Liver (tissue), 3 donors: ENCODE results near the gene MAP2K7.

Experiments
- CTCF ChIP-seq: fragments of 150-350 bp; IDR thresholded peaks from 2 replicates; pipeline ENCODE4 v1.5.1; 2017; ENCODE audit warnings: improper control_type of control experiment, low read depth, low read length; ENCODE audit not compliant: missing input control
- GABPA ChIP-seq, 2 donors: IDR thresholded peaks in 1 of 2; conservative IDR thresholded peaks in 1 of 2; 2 replicates each; pipeline ENCODE4 v1.6.1; 2016; ENCODE audit warnings: antibody characterized with exemption in 2 of 2, mild to moderate bottlenecking in 1 of 2, moderate library complexity in 1 of 2
- JUND ChIP-seq, 2 donors: IDR thresholded peaks; 2 replicates each; pipeline ENCODE4 v1.6.1; 2016; ENCODE audit warnings: antibody characterized with exemption in 2 of 2
- SP1 ChIP-seq: IDR thresholded peaks from 2 replicates; pipeline ENCODE4 v1.6.1; 2018; ENCODE audit warnings: antibody characterized with exemption, mild to moderate bottlenecking
- donor health status: healthy.
- donor health status: healthy.

- no peak for TF ChIP-seq CTCF
- TF ChIP-seq SP1 = no peak
- TF ChIP-seq JUND (IDR thresholded peaks at IDR 0.05) = no peak
- TF ChIP-seq GABPA (IDR thresholded peaks at IDR 0.05 in 1 of 2, conservative IDR thresholded peaks at IDR 0.05 in 1 of 2) = no peak
These were observed 13.2 kb downstream of the MAP2K7 start for GRCh38 chr19:7916955-7917266.
